GM19328 (cell line): ENCODE measurements around the gene ZDHHC21.
A peak's percentile ranks its signal among the peaks of the same experiment; 100 is the strongest.

Experiments used
- ATAC-seq: cut with Tn5 transposase; IDR thresholded peaks from one replicate; pipeline ENCODE4 v1.9.1; 2021; ENCODE audit warnings: mild to moderate bottlenecking, moderate library complexity; ENCODE audit not compliant: unreplicated experiment

ZDHHC21 gene

GRCh38 chr9:14618836-14619420, 74.3 kb downstream of the ZDHHC21 start:
- no peak for ATAC-seq

- peak; percentile 90 for ATAC-seq
Observed at GRCh38 chr9:14616188-14616982, 76.8 kb downstream of the ZDHHC21 start.

- no peak for ATAC-seq
Observed at GRCh38 chr9:14608540-14608939, 84.7 kb downstream of the ZDHHC21 start.

GRCh38 chr9:14597171-14597799, 95.9 kb downstream of the ZDHHC21 start:
- ATAC-seq: no peak

GRCh38 chr9:14593406-14593805, 99.8 kb downstream of the ZDHHC21 start:
- ATAC-seq: no peak

- ATAC-seq: no peak
Observed at GRCh38 chr9:14591411-14591810, 101.8 kb downstream of the ZDHHC21 start.

- ATAC-seq: peak; percentile 99
Observed at GRCh38 chr9:14585730-14586473, 107.3 kb downstream of the ZDHHC21 start.

GRCh38 chr9:14584571-14584970, 108.7 kb downstream of the ZDHHC21 start:
- no peak for ATAC-seq

GRCh38 chr9:14578030-14578429, 115.2 kb downstream of the ZDHHC21 start:
- no peak for ATAC-seq

GRCh38 chr9:14574173-14574572, 119.1 kb downstream of the ZDHHC21 start:
- no peak for ATAC-seq

GRCh38 chr9:14573319-14573718, 119.9 kb downstream of the ZDHHC21 start:
- ATAC-seq: no peak

- ATAC-seq: no peak
Observed at GRCh38 chr9:14565352-14566016, 127.7 kb downstream of the ZDHHC21 start.

GRCh38 chr9:14563902-14564624, 129.2 kb downstream of the ZDHHC21 start:
- no peak for ATAC-seq

- ATAC-seq: no peak
Observed at GRCh38 chr9:14561929-14562405, 131.3 kb downstream of the ZDHHC21 start.
